ENCODE data around the gene ZBTB17.
A peak's percentile ranks its signal among the peaks of the same experiment; 100 is the strongest.

The ZBTB17 gene

DNA sequence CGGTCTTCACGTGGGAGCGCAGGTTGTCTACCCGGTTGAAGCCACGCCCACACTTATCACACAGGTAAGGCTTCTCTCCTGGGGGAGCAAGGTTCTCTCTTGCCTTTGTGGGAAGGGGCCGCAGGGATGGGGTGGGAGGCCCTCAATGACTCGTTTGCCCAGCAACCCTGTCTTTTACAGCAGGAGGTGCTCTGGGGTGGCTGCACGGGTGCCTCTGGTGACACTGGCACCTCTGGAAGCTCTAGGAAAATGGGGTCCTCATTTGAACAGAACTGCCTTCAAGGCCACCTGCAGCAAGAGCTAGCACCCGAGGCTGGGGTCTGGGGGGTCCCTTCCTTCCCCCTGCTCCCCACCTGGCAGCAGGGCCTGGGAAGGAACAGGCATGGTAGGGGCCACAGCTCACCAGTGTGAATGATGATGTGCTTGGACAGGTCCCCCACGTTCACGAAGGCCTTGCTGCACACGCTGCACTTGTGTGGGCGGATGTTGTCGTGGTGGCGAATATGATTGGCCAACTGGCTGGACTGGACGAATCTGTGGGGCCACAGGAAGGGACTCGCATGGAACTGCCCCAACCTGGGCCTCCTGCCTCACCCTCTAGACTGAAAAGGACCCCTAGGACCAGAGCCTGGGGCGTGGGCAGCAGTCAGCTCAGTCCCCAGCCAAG lies 33.1 kb downstream of the ZBTB17 start:
- no peak overlapping the region for H3K27ac Mint-ChIP-seq
- H3K27me3 Mint-ChIP-seq (ENCODE audit: low read depth, poor library complexity) = no peaks in the 10 kb centered on the region
- H3K4me3 Mint-ChIP-seq = no peak overlapping the region
- peaks cover 10% of the 10 kb centered on the region for H3K4me1 Mint-ChIP-seq
- H3K9me3 Mint-ChIP-seq = no peaks in the 10 kb centered on the region
- peaks cover 36% of the 10 kb centered on the region for H3K36me3 Mint-ChIP-seq (ENCODE audit: low read depth)
- TF ChIP-seq, protein P1, sequence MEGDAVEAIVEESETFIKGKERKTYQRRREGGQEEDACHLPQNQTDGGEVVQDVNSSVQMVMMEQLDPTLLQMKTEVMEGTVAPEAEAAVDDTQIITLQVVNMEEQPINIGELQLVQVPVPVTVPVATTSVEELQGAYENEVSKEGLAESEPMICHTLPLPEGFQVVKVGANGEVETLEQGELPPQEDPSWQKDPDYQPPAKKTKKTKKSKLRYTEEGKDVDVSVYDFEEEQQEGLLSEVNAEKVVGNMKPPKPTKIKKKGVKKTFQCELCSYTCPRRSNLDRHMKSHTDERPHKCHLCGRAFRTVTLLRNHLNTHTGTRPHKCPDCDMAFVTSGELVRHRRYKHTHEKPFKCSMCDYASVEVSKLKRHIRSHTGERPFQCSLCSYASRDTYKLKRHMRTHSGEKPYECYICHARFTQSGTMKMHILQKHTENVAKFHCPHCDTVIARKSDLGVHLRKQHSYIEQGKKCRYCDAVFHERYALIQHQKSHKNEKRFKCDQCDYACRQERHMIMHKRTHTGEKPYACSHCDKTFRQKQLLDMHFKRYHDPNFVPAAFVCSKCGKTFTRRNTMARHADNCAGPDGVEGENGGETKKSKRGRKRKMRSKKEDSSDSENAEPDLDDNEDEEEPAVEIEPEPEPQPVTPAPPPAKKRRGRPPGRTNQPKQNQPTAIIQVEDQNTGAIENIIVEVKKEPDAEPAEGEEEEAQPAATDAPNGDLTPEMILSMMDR (IDR thresholded peaks at IDR 0.05) = no peak
- DNase-seq = no peak

DNA sequence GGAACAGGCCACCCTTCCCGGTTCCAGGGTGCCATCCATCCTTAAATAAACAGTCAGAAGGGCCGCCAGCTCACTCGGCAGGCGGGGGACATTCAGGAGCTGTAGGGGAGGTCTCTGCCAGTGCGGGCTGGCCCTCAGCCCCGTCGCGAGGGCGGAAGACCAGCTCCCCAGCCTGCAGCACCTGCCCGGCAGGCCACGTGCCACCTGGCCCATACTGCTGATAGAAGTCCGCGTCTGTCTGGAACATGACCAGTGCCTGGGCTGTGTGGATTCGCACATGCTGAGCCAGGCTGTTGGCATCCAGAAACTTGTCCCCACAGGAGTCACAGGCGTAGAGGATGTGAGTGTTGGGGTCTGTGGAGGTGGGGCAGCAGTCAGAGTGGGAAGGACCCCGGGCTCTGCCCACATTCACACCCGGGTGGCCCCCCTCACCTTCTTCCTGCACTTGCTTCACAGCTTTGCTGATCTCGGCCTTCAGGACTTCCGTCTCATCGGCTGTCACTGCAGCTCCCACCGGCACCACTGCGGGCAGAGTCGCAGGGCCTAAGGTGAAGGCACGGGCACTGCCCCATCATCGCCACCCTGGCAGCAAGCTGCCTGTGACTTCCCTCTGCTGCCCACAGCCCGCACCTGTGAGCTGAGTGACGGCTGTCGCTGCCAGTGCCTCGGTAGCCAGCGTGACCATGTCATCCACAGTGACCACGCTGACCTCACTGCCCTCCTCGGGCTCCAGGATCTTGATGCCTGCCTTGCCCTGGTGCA lies 33.8 kb downstream of the ZBTB17 start:
- no peak overlapping the region for H3K27ac Mint-ChIP-seq
- TF ChIP-seq, protein P1 (IDR thresholded peaks at IDR 0.05) = no peak
- no peak for DNase-seq
- peaks cover 7% of the 10 kb centered on the region for H3K4me1 Mint-ChIP-seq
- no peak overlapping the region for H3K4me3 Mint-ChIP-seq
- peaks cover 35% of the 10 kb centered on the region for H3K36me3 Mint-ChIP-seq (ENCODE audit: low read depth)
- H3K27me3 Mint-ChIP-seq (ENCODE audit: low read depth, poor library complexity) = no peaks in the 10 kb centered on the region
- no peaks in the 10 kb centered on the region for H3K9me3 Mint-ChIP-seq

DNA sequence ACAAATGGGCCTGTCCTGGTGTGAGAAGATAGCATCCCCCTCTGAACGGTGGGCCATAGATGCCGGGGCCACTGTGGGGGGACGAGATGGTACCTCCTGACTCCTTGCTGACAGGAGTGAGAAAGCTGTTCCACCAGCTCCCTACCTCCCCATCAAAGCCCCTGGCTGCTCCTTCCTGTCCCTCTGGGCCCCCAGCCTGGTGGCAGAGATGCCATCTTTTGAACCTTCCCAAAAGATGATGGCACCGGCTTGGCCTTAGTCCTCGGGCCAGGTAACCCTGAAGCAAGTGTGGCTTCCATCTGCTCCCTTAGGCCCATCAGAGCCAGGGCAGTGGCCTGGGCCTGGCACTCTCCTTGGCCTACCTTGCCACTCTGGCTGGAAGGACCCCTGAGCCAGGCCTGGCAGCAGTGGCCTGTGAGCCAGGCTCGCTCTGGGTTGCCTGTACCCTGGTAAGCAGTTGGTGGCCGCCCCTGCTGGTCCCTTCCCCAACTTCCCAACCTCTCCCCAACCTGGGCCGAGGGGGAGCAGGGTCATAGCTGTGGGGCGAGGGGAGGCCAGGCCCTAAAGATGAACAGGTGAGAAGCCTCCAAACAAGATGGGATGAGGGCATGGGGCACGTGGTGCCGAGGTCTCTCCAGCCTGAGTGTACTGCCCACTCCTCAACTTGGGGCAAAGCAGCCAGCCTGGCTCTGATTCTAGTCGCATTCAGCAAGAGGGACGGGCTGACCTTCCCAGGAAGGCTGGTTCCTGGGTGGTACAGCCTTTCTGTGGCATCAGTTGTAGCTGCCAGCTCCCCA lies 34.7 kb downstream of the ZBTB17 start:
- no peak for DNase-seq
- no peak overlapping the region for H3K4me3 Mint-ChIP-seq
- H3K36me3 Mint-ChIP-seq (ENCODE audit: low read depth) = peaks cover 32% of the 10 kb centered on the region
- H3K9me3 Mint-ChIP-seq = no peaks in the 10 kb centered on the region
- peaks cover 7% of the 10 kb centered on the region for H3K4me1 Mint-ChIP-seq
- H3K27ac Mint-ChIP-seq = no peak overlapping the region
- no peaks in the 10 kb centered on the region for H3K27me3 Mint-ChIP-seq (ENCODE audit: low read depth, poor library complexity)
- TF ChIP-seq, protein P1 (IDR thresholded peaks at IDR 0.05) = no peak

DNA sequence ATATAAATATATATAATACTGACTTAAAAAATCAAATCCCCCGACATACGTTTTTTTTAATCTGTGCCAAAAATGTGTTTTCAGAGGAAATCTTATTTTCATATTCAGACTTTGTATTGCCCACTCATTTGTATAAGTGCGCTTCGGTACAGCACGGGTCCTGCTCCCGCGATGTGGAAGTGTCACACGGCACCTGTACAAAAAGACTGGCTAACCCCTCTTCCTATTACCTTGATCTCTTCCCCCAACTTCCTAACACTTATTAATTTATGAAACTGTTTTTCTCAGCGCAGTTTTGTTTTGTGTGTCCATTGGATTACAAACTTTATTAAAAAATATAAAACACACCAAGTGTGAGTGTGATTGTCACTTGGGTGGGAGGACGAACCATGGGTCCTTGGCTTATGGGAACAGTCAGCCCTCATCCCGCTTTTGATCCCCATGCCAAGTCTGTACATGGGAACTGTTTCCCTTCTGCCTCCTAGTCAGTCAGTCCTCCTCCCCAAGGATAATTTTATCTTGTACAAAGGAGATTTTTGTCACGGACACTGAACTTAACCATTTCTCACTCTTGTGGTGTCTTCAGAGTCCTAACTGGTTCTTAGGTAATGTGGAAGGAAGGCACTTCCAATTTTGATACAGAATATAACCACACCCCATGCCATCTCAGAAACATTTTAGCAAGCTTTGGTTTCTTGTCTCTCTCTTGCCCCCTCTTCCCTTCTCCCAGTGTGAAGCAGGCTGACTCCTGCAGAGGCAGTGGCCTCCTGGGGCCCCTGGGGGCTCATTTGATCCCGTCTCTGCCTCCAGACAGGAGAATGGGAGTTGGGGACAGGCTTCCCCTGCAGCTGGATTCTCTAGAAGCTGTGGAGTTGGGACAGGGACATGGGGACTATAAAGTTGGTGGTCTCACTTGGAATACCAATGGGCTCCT lies 35.5 kb downstream of the ZBTB17 start:
- H3K4me1 Mint-ChIP-seq = peaks cover 7% of the 10 kb centered on the region
- TF ChIP-seq, protein P1 (IDR thresholded peaks at IDR 0.05) = no peak
- no peaks in the 10 kb centered on the region for H3K27me3 Mint-ChIP-seq (ENCODE audit: low read depth, poor library complexity)
- no peak for DNase-seq
- peak overlapping the region; percentile 57 for H3K27ac Mint-ChIP-seq
- no peaks in the 10 kb centered on the region for H3K9me3 Mint-ChIP-seq
- H3K4me3 Mint-ChIP-seq = no peak overlapping the region
- H3K36me3 Mint-ChIP-seq (ENCODE audit: low read depth) = peaks cover 32% of the 10 kb centered on the region

All from nephron progenitor cell (in vitro differentiated cells).